ENCODE data around the gene TMEM191C. TPM values are rescaled to one million over a fixed set of nuclear protein-coding genes. Genes with fewer than 3 reads are reported as not detected.

The TMEM191C gene
- total and polyA plus RNA-seq, 2 donors (not counting 1 experiment from before 2014, with no cell fraction given), result 5.0 to 5.8 TPM

DNA sequence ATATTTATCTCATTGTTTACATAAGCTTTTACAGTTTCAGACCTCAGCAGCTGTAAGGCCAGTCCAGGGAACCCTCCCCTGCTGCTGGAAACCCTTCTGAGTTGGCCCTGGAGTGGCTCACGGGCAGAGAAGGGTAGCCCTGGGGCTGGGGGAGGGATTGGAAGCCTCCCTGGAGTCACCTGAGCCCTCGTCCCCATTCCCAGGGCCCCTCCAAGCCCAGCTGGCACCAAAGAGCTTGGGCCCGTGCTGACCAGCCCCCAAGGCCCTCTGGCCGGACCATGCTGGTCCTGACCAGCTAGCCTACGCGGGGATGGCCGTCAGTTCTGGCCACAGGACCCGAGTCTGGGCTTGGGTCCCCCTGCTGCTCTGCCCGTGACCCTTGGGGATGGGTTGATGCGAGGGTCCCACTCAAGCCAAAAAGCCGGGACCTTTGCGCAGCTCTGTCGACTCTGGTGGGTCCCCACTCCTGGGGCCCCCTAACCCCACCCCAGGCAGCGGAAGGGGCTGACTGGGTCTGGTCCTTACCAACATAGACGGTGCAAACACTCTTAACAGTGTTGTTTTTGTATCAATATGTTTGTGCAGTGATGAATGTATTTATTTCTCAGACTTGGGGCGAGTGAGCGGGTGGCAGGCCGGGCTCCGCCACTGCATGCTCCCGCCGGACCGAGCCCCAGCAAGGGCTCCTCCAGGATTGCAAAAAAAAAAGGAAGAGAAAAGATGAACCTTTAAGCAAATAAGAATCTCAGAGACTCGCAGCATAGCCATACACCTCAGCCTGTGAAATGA is 17.5 kb upstream of the TMEM191C start:
- peaks cover 0 to 21% of the 10 kb centered on the region in 2 experiments for H3K36me3 ChIP-seq (replicated peaks in 1 of 2; ENCODE audit: control extremely low read depth in 1 of 2, control insufficient read depth in 1 of 2, extremely low read depth in 1 of 2, insufficient read depth in 2 of 2, low read length in 1 of 2)
- no peak for DNase-seq
- H3K4me2 ChIP-seq (replicated peaks; ENCODE audit: low read depth, low read length, poor library complexity, severe bottlenecking), result no peak overlapping the region
- H3K27me3 ChIP-seq (replicated peaks in 1 of 4; ENCODE audit: control extremely low read depth in 1 of 4, control insufficient read depth in 3 of 4, insufficient read depth in 4 of 4, low read length in 3 of 4), result no peaks in the 10 kb centered on the region
- intact Hi-C loops (cut with micrococcal nuclease), result no loop called here
- H3K27ac Mint-ChIP-seq, result no peak overlapping the region
- no peaks in the 10 kb centered on the region for H3K79me2 ChIP-seq (ENCODE audit: control insufficient read depth, insufficient read depth, low read length)
- no peak for ATAC-seq (ENCODE audit: low read depth)
- H3K4me3 ChIP-seq (ENCODE audit: control extremely low read depth in 1 of 5, extremely low read depth in 1 of 5, insufficient read depth in 1 of 5, low read depth in 2 of 5, low read length in 4 of 5), result no peak overlapping the region
- WGBS (ENCODE audit: insufficient coverage), result 98% methylated on average over 20 of the region's 23 CpGs
- no peak overlapping the region for H2AFZ ChIP-seq (ENCODE audit: insufficient read depth, low read depth, low read length, poor library complexity, severe bottlenecking)
- H3K9me3 ChIP-seq (ENCODE audit: control extremely low read depth in 1 of 3, control insufficient read depth in 2 of 3, insufficient read depth in 1 of 3, low read length in 2 of 3), result no peaks in the 10 kb centered on the region
- CTCF ChIA-PET, result no interaction called here
- no peak overlapping the region for H3K27ac ChIP-seq (ENCODE audit: low read length in 2 of 2)
- no peaks in the 10 kb centered on the region for H4K20me1 ChIP-seq (ENCODE audit: control insufficient read depth, insufficient read depth, low read length, poor library complexity, severe bottlenecking)
- H3K4me1 Mint-ChIP-seq, result no peaks in the 10 kb centered on the region
- no peak for TF ChIP-seq EZH2 (IDR thresholded peaks at IDR 0.05; ENCODE audit: borderline replicate concordance, insufficient read depth, low read depth, low read length, poor library complexity, severe bottlenecking)
- TF ChIP-seq, protein P1, sequence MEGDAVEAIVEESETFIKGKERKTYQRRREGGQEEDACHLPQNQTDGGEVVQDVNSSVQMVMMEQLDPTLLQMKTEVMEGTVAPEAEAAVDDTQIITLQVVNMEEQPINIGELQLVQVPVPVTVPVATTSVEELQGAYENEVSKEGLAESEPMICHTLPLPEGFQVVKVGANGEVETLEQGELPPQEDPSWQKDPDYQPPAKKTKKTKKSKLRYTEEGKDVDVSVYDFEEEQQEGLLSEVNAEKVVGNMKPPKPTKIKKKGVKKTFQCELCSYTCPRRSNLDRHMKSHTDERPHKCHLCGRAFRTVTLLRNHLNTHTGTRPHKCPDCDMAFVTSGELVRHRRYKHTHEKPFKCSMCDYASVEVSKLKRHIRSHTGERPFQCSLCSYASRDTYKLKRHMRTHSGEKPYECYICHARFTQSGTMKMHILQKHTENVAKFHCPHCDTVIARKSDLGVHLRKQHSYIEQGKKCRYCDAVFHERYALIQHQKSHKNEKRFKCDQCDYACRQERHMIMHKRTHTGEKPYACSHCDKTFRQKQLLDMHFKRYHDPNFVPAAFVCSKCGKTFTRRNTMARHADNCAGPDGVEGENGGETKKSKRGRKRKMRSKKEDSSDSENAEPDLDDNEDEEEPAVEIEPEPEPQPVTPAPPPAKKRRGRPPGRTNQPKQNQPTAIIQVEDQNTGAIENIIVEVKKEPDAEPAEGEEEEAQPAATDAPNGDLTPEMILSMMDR (IDR thresholded peaks at IDR 0.05), result no peak
- H3K9me3 Mint-ChIP-seq (ENCODE audit: insufficient read depth), result no peaks in the 10 kb centered on the region
- POLR2A ChIA-PET, result no interaction called here
- H3K4me3 Mint-ChIP-seq, result no peak overlapping the region
- H3K9ac ChIP-seq (ENCODE audit: low read length), result no peak overlapping the region
- H3K27me3 Mint-ChIP-seq, result no peaks in the 10 kb centered on the region
- no peaks in the 10 kb centered on the region for H3K4me1 ChIP-seq (ENCODE audit: control insufficient read depth in 2 of 2, insufficient read depth in 2 of 2, low read length in 2 of 2)

GRCh38 chr22:21450320-21450831 is 16.8 kb upstream of the TMEM191C start:
- Mint-ChIP-seq H3K4me1 (no peaks in the 10 kb centered on the region), H3K9me3 (ENCODE audit: insufficient read depth) (no peaks in the 10 kb centered on the region), H3K4me3 (no peak overlapping the region), H3K27ac (no peak overlapping the region), H3K27me3 (no peaks in the 10 kb centered on the region)
- POLR2A ChIA-PET, result no interaction called here
- Histone ChIP-seq H3K79me2 (ENCODE audit: control insufficient read depth, insufficient read depth, low read length) (no peaks in the 10 kb centered on the region), H3K9me3 (ENCODE audit: control extremely low read depth in 1 of 3, control insufficient read depth in 2 of 3, insufficient read depth in 1 of 3, low read length in 2 of 3) (no peaks in the 10 kb centered on the region), H2AFZ (ENCODE audit: insufficient read depth, low read depth, low read length, poor library complexity, severe bottlenecking) (no peak overlapping the region), H3K27ac (ENCODE audit: low read length in 2 of 2) (no peak overlapping the region), H3K4me1 (ENCODE audit: control insufficient read depth in 2 of 2, insufficient read depth in 2 of 2, low read length in 2 of 2) (no peaks in the 10 kb centered on the region), H3K36me3 (replicated peaks in 1 of 2; ENCODE audit: control extremely low read depth in 1 of 2, control insufficient read depth in 1 of 2, extremely low read depth in 1 of 2, insufficient read depth in 2 of 2, low read length in 1 of 2) (peaks cover 0 to 16% of the 10 kb centered on the region in 2 experiments), H4K20me1 (ENCODE audit: control insufficient read depth, insufficient read depth, low read length, poor library complexity, severe bottlenecking) (no peaks in the 10 kb centered on the region), H3K27me3 (replicated peaks in 1 of 4; ENCODE audit: control extremely low read depth in 1 of 4, control insufficient read depth in 3 of 4, insufficient read depth in 4 of 4, low read length in 3 of 4) (no peaks in the 10 kb centered on the region), H3K4me3 (ENCODE audit: control extremely low read depth in 1 of 5, extremely low read depth in 1 of 5, insufficient read depth in 1 of 5, low read depth in 2 of 5, low read length in 4 of 5) (no peak overlapping the region), H3K9ac (ENCODE audit: low read length) (no peak overlapping the region), H3K4me2 (replicated peaks; ENCODE audit: low read depth, low read length, poor library complexity, severe bottlenecking) (no peak overlapping the region)
- DNase-seq (no peak), ATAC-seq (ENCODE audit: low read depth) (no peak)
- TF ChIP-seq EZH2 (IDR thresholded peaks at IDR 0.05; ENCODE audit: borderline replicate concordance, insufficient read depth, low read depth, low read length, poor library complexity, severe bottlenecking), result no peak
- TF ChIP-seq, protein P1 (IDR thresholded peaks at IDR 0.05), result no peak
- CTCF ChIA-PET, result no interaction called here
- WGBS (ENCODE audit: insufficient coverage), result 96% methylated on average over 14 of the region's 19 CpGs
- intact Hi-C loops (cut with micrococcal nuclease), result no loop called here

All from B cell (primary cell).